ENCODE results near the gene ERMN.

The ERMN gene

GRCh38 chr2:157333304-157334047 lies 7.9 kb upstream of the ERMN start:
- no peak overlapping the region for H3K4me3 ChIP-seq (ENCODE audit: low read depth, low read length)

DNA sequence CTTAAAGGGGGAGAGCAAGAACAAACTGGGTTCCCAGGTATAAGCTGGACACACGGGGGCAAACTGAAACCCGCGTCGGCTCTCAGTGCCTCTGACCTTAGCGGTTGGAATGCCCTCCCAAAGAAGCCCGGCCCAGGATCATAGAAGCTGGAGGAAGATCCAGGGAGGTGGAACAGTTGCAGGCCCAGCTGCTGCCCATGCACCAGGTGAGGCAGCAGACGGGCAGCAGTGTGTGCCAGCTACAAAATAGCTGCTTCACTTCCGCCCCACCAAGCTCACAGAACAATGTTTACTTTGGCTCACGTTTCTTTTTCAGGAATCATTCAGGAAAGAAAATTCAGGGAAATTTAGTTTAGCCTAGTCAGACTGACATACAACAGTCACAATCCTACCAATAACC lies 3.9 kb upstream of the ERMN start:
- no peak overlapping the region for H3K4me3 ChIP-seq (ENCODE audit: low read depth, low read length)

DNA sequence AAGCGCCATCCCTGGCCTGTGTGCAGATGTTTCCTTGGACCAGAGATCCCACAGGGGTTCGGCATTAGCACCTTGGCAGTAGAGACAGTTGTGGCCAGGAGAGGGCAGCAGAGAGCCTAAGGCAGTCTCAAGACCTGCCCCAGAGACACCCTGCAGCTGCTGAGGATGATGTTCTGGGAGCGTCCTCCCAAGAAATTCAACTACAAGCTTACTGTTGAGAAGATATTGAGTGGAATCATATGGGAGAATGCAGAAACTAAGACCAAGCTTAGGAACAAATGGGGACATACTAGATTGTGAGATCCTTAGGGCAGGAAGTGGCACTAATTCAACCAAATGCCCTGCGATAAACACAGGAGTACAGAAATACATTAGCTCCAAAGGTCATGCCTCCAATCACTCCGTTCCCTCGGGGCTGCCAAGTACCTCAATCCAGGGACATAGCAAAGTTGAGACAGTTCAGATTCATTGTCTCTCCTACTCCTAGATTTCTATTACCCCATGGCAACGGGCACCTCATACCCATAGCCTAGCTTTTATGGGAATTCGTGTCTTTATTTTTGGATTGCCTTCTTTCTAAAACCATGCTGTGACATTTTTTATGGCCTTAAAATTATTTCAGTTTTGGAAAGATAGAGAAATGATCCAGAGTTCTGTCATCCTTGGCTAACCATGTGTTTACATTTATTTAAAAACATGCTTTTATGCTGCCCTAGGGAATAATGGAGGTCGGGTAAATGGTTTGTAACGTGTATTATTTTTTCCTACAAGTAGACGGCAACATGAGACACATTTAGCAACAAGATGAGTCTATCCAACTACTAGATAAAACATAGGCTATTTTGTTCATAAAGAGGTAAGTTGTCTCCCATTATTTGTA lies 2.2 kb upstream of the ERMN start:
- no peak overlapping the region for H3K4me3 ChIP-seq (ENCODE audit: low read depth, low read length)

DNA sequence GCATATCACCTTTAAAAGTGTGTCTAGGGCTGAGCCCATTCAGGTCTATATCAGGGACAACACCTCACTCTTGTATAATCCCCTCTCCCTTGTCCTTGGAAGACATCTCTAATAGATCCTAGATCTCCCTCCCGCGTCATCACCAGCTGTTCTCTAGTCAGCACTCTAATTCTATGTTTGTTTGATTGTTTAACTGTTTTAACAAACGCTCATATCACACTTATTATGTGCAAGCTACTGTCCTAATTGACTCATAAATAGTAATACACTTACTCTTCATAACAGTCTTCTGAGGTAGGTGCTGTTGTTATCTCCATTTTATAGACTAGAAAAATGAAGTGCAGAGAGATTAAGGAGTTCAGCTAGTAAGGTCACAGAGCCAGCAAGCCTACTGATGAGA lies 1.6 kb upstream of the ERMN start:
- no peak overlapping the region for H3K4me3 ChIP-seq (ENCODE audit: low read depth, low read length)

DNA sequence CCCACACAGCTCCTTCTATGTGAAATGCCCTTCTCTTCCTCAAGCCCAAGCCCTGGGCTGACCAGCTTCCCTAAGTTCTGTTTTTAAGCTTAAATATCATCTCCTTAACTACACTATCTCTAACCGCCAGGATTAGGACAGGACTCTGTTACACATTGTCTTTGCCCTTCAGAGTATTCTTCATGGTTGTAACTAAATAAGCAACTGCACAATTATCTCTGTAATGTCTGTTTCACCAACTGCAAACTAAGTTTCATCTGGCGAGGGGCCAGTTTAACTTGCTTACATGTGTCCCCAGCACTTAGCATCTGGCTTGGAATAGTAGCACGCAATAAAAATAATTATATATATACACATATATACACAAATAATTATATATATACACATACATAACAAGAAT lies 1.1 kb upstream of the ERMN start:
- H3K4me3 ChIP-seq (ENCODE audit: low read depth, low read length), result no peak overlapping the region

GRCh38 chr2:157324331-157324843 lies 1.2 kb downstream of the ERMN start:
- H3K4me3 ChIP-seq (ENCODE audit: low read depth, low read length), result no peak overlapping the region

GRCh38 chr2:157322432-157322831 lies 3.2 kb downstream of the ERMN start:
- H3K4me3 ChIP-seq (ENCODE audit: low read depth, low read length), result no peak overlapping the region

DNA sequence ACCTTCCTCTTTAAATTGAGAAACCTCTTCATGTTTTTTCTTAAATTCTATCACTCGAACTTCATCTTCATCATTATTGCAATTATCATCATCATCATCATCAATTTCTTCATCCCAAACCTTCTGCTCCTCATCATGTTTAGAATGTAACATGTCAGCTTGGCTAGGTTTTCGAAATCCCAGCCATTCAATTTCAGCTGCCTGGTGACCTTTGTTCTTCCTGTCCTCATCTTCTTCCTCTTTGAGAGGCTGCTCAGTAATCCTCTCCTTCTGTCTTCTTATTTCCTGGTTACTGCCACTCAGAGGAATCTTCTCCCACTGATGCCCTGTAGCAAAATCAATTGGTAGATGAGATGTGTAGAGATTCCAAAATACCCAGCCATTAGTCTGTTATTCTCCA lies 4.2 kb downstream of the ERMN start:
- H3K4me3 ChIP-seq (ENCODE audit: low read depth, low read length), result no peak overlapping the region

GRCh38 chr2:157320409-157320808 lies 5.2 kb downstream of the ERMN start:
- H3K4me3 ChIP-seq (ENCODE audit: low read depth, low read length), result no peak overlapping the region

DNA sequence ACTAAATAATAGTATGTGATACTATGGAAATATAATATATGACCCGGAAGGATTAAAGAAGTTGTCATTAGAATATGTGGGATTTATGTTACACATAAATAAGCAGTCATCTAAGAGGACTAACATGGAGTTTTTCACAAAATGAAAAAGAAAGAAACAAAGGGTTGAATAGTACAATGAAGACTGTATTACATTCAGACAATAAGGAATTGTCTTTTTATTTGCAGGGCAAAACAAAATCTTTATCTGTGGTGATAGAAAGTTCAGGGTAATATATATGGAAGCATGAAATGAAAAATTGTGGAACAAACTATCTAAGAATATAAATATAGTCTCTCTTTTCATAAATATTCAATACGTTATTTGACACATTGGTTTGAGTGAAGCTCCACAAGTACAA lies 5.8 kb downstream of the ERMN start:
- no peak overlapping the region for H3K4me3 ChIP-seq (ENCODE audit: low read depth, low read length)

DNA sequence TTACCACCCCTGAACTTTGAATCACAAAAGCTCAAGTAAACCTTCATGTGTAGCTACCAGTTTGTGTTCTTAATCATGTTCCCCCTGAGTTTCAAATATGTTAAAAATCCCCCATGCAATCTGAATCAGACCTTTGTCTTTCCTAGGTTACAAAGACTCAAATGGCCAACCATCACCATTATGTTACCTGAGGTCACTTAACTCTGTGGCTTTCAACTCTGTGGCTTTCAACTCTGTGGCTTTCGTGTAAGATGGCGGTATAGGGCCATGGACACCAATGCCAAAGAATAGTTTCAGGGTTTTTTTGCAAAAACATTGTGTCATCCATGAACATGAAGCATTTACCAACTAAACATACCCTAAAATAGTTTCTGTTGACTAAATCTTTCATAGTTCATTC lies 6.7 kb downstream of the ERMN start:
- H3K4me3 ChIP-seq (ENCODE audit: low read depth, low read length), result no peak overlapping the region

- no peak overlapping the region for H3K4me3 ChIP-seq (ENCODE audit: low read depth, low read length)
Measured at GRCh38 chr2:157315901-157316300, 9.7 kb downstream of the ERMN start.

- no peak overlapping the region for H3K4me3 ChIP-seq (ENCODE audit: low read depth, low read length)
Measured at GRCh38 chr2:157312866-157313486, 12.6 kb downstream of the ERMN start.

DNA sequence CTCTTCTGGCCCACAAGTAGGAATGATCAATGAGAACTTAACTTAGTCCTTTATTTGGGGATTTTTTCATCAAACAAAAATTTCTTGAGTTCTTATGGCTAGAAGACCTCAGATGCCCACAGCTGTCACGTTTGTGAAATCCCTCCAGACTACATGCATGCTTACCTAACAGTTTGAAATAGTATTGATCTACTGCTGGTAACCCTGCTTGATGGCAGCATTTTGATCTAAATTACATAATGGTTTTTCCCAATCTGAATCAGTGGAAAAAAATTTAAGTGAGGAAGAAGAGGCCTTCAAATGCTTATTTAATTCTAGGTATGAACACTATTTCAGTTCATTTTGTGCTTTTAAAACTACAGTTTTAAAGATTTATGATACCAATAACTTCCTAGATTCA lies 13.9 kb downstream of the ERMN start:
- H3K4me3 ChIP-seq (ENCODE audit: low read depth, low read length), result no peak overlapping the region

DNA sequence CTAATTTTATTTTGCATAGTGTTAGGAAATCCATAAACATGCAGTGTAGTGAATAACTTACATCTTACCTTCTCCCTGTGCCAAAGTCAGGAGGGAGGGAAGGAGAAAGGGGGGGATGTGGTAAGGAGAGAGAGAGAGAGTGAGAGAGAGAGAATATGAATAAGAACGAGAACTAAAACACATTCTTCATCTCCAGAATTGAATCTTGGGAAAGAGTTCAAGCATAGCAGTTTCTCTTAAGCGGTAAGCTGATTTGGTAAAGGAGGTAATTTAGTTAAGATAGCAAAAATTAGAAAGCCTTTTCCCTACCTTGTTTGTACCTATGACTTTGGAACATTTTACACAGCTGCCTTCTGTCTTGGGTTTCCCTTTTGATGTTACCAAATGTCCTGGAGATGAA lies 15.7 kb downstream of the ERMN start:
- H3K4me3 ChIP-seq (ENCODE audit: low read depth, low read length), result no peak overlapping the region

- no peak overlapping the region for H3K4me3 ChIP-seq (ENCODE audit: low read depth, low read length)
Measured at GRCh38 chr2:157307021-157307420, 18.6 kb downstream of the ERMN start.

GRCh38 chr2:157305723-157306110 lies 19.9 kb downstream of the ERMN start:
- H3K4me3 ChIP-seq (ENCODE audit: low read depth, low read length), result no peak overlapping the region

DNA sequence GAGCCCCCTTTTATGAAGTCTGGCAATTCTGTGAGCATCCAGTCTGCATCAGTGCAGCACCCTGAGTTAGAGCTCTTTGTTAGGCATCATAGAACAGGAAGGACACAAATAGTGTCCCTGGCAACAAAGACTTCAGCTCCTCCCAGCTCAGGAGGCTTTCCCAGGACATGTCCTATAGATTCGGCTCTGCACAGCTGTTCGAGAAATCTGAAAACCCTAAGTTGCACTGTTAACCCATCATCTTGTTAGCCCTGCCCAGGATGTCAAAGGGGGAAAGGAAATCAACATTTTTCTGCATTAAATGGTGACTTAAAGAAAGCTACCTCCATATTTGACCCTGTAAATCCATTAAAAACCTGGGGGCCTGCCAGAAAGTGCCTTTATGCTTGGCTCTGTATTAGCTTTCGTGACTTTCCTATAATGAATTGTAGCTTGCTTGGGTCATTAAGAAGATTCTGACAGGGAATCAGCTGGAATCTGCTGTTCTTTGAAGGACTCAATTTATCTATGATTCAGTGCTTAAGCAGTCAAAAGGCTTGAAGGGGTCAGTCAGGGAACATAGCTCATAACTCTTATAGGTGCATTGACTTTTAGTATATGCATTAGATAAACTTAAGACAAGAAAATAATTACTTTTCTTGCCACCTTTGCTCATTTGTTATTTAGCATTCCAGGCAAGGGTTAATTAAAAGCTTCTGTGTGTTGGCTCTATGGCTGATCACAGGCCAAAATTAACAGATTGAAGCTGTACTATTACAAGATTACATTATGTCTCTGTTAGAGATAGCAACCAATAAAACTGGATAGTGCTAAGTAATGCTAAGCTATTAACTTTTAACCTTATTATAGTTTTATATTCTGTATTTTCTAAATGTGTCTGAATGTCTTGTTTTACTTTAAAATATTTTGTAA lies 20.6 kb downstream of the ERMN start:
- H3K4me3 ChIP-seq (ENCODE audit: low read depth, low read length), result no peak overlapping the region

- no peak overlapping the region for H3K4me3 ChIP-seq (ENCODE audit: low read depth, low read length)
Measured at GRCh38 chr2:157303612-157304011, 22.0 kb downstream of the ERMN start.

- H3K4me3 ChIP-seq (ENCODE audit: low read depth, low read length), result no peak overlapping the region
Measured at GRCh38 chr2:157302492-157303099, 23.0 kb downstream of the ERMN start.

Measured in iPS-11a (cell line).